ENCODE data around the gene STOM.

- TF ChIP-seq, protein P1, sequence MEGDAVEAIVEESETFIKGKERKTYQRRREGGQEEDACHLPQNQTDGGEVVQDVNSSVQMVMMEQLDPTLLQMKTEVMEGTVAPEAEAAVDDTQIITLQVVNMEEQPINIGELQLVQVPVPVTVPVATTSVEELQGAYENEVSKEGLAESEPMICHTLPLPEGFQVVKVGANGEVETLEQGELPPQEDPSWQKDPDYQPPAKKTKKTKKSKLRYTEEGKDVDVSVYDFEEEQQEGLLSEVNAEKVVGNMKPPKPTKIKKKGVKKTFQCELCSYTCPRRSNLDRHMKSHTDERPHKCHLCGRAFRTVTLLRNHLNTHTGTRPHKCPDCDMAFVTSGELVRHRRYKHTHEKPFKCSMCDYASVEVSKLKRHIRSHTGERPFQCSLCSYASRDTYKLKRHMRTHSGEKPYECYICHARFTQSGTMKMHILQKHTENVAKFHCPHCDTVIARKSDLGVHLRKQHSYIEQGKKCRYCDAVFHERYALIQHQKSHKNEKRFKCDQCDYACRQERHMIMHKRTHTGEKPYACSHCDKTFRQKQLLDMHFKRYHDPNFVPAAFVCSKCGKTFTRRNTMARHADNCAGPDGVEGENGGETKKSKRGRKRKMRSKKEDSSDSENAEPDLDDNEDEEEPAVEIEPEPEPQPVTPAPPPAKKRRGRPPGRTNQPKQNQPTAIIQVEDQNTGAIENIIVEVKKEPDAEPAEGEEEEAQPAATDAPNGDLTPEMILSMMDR (conservative IDR thresholded peaks at IDR 0.05), result no peak
- TF ChIP-seq ZFX (IDR thresholded peaks at IDR 0.05), result no peak
Observed at GRCh38 chr9:121323449-121324151, 46.5 kb downstream of the STOM start.

Measured in C4-2B (cell line).